Fibroblast of lung (primary cell): ENCODE results near the gene CLMN. TPM values are rescaled to one million over a fixed set of nuclear protein-coding genes. Genes with fewer than 3 reads are reported as not detected.

Experiments
- DNase-seq, 2 donors: peaks; one replicate each; pipeline versions ENCODE4 v3.0.0 to v3.0.0-alpha.2; 2010; ENCODE audit warnings: low read depth in 2 of 2
- H2AFZ ChIP-seq: 2 replicates; pipeline ENCODE4 v1.5.1; 2012; ENCODE audit warnings: low read length, control low read depth, inconsistent platforms
- H3K27ac ChIP-seq: 2 replicates; pipeline ENCODE4 v1.5.1; 2011; ENCODE audit warnings: low read length, control low read depth; ENCODE audit not compliant: insufficient read depth
- H3K27me3 ChIP-seq: 2 replicates; pipeline ENCODE4 v1.5.1; 2011; ENCODE audit warnings: mild to moderate bottlenecking, low read length; ENCODE audit not compliant: control insufficient read depth, insufficient read depth
- H3K36me3 ChIP-seq: 2 replicates; pipeline ENCODE4 v1.5.1; 2011; ENCODE audit warnings: low read length; ENCODE audit not compliant: control insufficient read depth, insufficient read depth
- H3K4me1 ChIP-seq: 2 replicates; pipeline ENCODE4 v1.5.1; 2011; ENCODE audit warnings: low read length; ENCODE audit not compliant: control insufficient read depth, insufficient read depth; ENCODE audit errors: extremely low read depth
- H3K4me2 ChIP-seq: 2 replicates; pipeline ENCODE4 v1.5.1; 2011; ENCODE audit warnings: low read length, control low read depth; ENCODE audit not compliant: insufficient read depth; ENCODE audit errors: extremely low read depth
- H3K4me3 ChIP-seq, 4 experiments: fragments of 200-600 bp in 1 of 4; sonication (generic) in 1 of 4; replicated peaks in 1 of 4; 2 replicates each; pipeline ENCODE4 v1.5.1; 2011 to 2016; ENCODE audit warnings: low read length in 4 of 4, low read depth in 3 of 4, mild to moderate bottlenecking in 3 of 4, control low read depth in 2 of 4, inconsistent platforms in 1 of 4, mixed read lengths in 1 of 4; ENCODE audit not compliant: insufficient read depth in 1 of 4; ENCODE audit errors: control extremely low read depth in 1 of 4
- H3K79me2 ChIP-seq: 2 replicates; pipeline ENCODE4 v1.5.1; 2012; ENCODE audit warnings: mild to moderate bottlenecking, low read length, inconsistent platforms; ENCODE audit not compliant: control insufficient read depth, insufficient read depth
- H3K9ac ChIP-seq: 2 replicates; pipeline ENCODE4 v1.5.1; 2011; ENCODE audit warnings: mild to moderate bottlenecking, low read length, control low read depth; ENCODE audit not compliant: insufficient read depth
- H3K9me3 ChIP-seq: 2 replicates; pipeline ENCODE4 v1.5.1; 2012; ENCODE audit warnings: low read depth, low read length; ENCODE audit not compliant: control insufficient read depth, insufficient read depth
- H4K20me1 ChIP-seq: 2 replicates; pipeline ENCODE4 v1.5.1; 2011; ENCODE audit warnings: low read length; ENCODE audit not compliant: control insufficient read depth, insufficient read depth; ENCODE audit errors: extremely low read depth
- EZH2 ChIP-seq: IDR thresholded peaks from 2 replicates; pipeline ENCODE4 v1.5.1; 2012; ENCODE audit warnings: low read length, control low read depth, mild to moderate bottlenecking; ENCODE audit errors: missing control alignments
- polyA plus RNA-seq, 2 donors: library from polyadenylated mRNA; depleted of rRNA in 1 of 2; stranded (reverse) in 1 of 2; unstranded in 1 of 2; fragments of >200 nt; gene quantifications; 2 replicates each; pipeline ENCODE4 v1.2.1, GENCODE V29; 2011 to 2012; ENCODE audit warnings: missing spikeins in 1 of 2
- total RNA-seq: library from RNA; depleted of rRNA; stranded (reverse); fragments of >200 nt; gene quantifications from 2 replicates; pipeline ENCODE4 v1.2.1, GENCODE V29; 2014
- TF ChIP-seq, protein P1 (sequence below), 2 donors: IDR thresholded peaks in 1 of 2; conservative IDR thresholded peaks in 1 of 2; 1 replicate in 1 of 2; 2 replicates in 1 of 2; pipeline ENCODE4 v1.5.1; 2011 to 2012; ENCODE audit warnings: low read length in 2 of 2, control low read depth in 1 of 2, inconsistent platforms in 1 of 2, low read depth in 1 of 2, mild to moderate bottlenecking in 1 of 2

The CLMN gene
- total and polyA plus RNA-seq, 2 donors (not counting 1 experiment from before 2014, with no cell fraction given) = 0.83 to 2.7 TPM

DNA sequence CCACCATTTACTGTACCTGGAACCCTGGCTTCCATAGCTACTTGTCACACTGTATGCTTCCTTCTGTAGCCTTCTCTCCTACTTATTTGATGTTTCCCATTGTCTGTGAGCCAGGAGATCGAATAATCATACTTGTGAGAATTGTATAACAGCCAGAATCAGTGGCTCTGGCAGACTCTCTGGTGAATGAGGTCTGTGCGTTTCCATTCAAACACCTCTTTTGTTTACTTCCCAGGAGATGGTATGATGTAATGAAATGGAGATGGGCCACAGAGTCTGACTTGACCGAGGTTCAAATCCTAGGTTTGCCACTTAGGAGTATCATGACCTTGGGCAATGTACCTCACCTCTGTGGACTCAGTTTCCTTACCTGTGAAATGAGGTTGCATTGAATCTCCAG, 35.7 kb upstream of the CLMN start:
- Histone ChIP-seq H3K36me3 (no peaks in the 10 kb centered on the region), H3K4me2 (no peak overlapping the region), H3K27me3 (no peaks in the 10 kb centered on the region), H3K9me3 (no peaks in the 10 kb centered on the region), H3K4me3 (no peak overlapping the region), H3K9ac (no peak overlapping the region), H3K4me1 (no peaks in the 10 kb centered on the region), H4K20me1 (no peaks in the 10 kb centered on the region), H3K79me2 (no peaks in the 10 kb centered on the region), H2AFZ (no peak overlapping the region), H3K27ac (no peak overlapping the region)
- TF ChIP-seq EZH2 = no peak
- TF ChIP-seq, protein P1, sequence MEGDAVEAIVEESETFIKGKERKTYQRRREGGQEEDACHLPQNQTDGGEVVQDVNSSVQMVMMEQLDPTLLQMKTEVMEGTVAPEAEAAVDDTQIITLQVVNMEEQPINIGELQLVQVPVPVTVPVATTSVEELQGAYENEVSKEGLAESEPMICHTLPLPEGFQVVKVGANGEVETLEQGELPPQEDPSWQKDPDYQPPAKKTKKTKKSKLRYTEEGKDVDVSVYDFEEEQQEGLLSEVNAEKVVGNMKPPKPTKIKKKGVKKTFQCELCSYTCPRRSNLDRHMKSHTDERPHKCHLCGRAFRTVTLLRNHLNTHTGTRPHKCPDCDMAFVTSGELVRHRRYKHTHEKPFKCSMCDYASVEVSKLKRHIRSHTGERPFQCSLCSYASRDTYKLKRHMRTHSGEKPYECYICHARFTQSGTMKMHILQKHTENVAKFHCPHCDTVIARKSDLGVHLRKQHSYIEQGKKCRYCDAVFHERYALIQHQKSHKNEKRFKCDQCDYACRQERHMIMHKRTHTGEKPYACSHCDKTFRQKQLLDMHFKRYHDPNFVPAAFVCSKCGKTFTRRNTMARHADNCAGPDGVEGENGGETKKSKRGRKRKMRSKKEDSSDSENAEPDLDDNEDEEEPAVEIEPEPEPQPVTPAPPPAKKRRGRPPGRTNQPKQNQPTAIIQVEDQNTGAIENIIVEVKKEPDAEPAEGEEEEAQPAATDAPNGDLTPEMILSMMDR (conservative IDR thresholded peaks at IDR 0.05 in 1 of 2, IDR thresholded peaks at IDR 0.05 in 1 of 2; ENCODE audit: low read depth in 1 of 2, low read length in 2 of 2) = no peak
- no peak for DNase-seq

DNA sequence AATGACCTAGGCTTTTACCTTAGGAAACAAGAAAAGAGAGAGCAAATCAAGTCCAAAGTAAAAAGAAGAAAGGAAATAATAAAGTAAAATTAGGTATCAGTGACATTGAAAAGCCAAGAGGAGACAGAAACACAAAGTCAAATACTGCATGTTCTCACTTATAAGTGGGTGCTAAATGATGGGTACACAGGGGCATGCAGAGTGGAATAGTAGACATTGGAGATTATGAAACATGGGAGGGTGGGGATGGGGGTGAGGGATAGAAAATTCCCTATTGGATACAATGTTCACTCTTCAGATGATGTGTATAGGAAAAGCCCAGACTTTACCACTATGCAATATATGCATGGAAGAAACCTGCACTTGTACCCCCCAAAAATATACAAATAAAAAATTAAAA, 35.1 kb upstream of the CLMN start:
- no peaks in the 10 kb centered on the region for H3K79me2 ChIP-seq
- no peaks in the 10 kb centered on the region for H4K20me1 ChIP-seq
- H3K27ac ChIP-seq = no peak overlapping the region
- DNase-seq = no peak
- TF ChIP-seq, protein P1 (conservative IDR thresholded peaks at IDR 0.05 in 1 of 2, IDR thresholded peaks at IDR 0.05 in 1 of 2; ENCODE audit: low read depth in 1 of 2, low read length in 2 of 2) = no peak
- no peak for TF ChIP-seq EZH2
- no peaks in the 10 kb centered on the region for H3K4me1 ChIP-seq
- no peaks in the 10 kb centered on the region for H3K9me3 ChIP-seq
- H2AFZ ChIP-seq = no peak overlapping the region
- H3K4me2 ChIP-seq = no peak overlapping the region
- no peak overlapping the region for H3K9ac ChIP-seq
- H3K4me3 ChIP-seq = no peak overlapping the region
- H3K36me3 ChIP-seq = no peaks in the 10 kb centered on the region
- no peaks in the 10 kb centered on the region for H3K27me3 ChIP-seq

DNA sequence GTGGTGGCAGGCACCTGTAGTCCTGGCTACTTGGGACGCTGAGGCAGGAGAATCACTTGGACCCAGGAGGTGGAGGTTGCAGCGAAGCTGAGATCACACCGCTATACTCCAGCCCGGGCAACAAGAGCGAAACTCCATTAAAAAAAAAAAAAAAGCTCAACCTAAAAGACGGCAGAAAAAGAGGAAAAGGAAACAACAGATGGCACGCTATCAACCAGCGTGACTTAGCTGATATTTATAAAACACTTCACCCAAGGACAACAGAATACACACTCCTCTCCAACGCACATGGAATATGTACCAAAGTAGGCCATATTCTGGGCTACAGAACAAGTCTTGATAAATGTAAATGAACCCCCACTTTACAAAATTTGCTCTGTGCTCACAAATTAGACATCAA, 34.0 kb upstream of the CLMN start:
- Histone ChIP-seq H4K20me1 (no peaks in the 10 kb centered on the region), H3K4me1 (no peaks in the 10 kb centered on the region), H3K4me3 (no peak overlapping the region), H3K27me3 (no peaks in the 10 kb centered on the region), H3K36me3 (no peaks in the 10 kb centered on the region), H2AFZ (no peak overlapping the region), H3K27ac (no peak overlapping the region), H3K79me2 (no peaks in the 10 kb centered on the region), H3K4me2 (no peak overlapping the region), H3K9ac (no peak overlapping the region), H3K9me3 (no peaks in the 10 kb centered on the region)
- TF ChIP-seq EZH2 = no peak
- TF ChIP-seq, protein P1 (conservative IDR thresholded peaks at IDR 0.05 in 1 of 2, IDR thresholded peaks at IDR 0.05 in 1 of 2; ENCODE audit: low read depth in 1 of 2, low read length in 2 of 2) = no peak
- DNase-seq = no peak
